ENCODE results near the gene MAPKAPK2.

Gene MAPKAPK2

DNA sequence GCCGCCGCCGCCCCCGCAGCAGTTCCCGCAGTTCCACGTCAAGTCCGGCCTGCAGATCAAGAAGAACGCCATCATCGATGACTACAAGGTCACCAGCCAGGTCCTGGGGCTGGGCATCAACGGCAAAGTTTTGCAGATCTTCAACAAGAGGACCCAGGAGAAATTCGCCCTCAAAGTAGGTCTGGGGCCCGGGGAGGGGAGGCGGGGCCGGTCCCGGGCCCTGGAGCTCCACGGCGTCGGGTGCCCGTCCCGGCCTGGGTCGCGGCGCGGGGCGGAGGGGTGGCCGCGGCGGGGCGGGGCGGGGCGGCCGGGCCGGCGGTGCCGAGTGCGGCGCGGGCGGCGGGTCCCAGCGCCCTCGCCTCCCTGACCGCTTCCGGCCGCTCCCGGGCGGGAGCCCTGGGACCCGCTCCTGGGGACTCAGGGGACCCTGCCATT is 646 bp downstream of the MAPKAPK2 start:
- peak; percentile 77 for DNase-seq

DNA sequence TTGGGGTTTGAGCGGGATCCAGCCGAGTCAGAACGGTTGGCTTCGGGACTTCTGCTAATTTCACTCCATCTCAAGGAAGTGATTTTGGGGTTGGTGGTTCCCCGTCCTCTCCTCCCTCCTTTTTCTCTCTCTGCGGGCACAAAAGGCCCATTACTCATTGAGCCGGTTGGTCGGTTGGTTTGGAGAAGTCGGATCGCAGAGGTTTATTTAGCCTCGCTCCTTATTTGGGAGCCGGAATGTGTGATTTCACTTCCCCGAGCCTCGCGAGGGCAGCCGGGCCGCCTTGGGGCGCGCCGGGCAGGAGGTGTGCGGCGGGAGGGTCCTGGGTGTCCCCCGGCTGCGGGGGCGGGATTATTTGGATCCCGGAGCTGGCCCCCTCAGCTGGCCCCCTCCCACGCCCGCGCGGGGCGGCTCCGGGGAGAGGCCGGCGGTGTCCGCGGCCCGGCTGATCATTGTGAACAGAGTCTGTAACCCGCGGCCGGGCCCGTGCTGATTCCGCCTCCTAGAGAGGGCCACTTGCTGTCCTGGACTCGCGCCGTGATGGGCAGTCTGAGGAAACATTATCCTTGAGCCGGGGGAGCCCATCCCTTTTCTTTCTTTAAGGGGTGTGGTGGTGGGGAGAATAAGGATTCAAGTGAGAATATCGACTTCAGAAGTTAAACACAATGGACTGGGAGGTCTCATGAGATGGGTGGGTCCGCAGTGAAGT is 1.2 kb downstream of the MAPKAPK2 start:
- peak; percentile 84 for DNase-seq

- no peak for DNase-seq
Observed at GRCh38 chr1:206686478-206687249, 2.0 kb downstream of the MAPKAPK2 start.

DNA sequence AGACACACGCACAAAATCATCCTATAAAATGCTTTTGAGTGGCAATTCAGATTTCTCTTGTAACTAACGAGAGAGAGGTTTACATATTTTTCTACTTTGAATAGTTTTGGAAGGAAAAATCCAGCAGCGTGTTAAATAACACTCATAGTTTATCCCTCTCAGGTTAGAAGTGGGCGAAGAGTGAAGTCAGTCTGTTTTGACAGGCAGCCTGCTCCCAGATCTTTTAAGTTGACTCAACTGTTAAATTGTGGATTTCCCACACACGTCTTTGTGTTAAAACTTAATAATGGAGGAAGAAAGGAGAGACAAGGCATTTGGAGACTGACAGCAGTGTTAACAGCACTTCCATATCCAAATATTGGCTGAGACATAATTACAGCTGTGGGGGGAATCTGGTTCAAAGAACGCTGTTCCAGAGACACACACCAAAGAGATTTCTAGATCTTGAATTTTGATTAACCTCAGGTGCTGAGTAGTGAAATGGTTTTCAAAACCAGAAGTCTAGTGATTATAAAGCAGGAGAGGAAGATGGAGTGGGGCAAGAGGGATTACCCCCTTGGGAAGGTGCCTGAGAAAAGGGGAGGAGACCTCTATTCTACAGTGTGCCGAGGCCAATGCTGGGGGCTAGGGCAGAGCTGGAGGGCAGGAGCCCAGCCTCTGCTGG is 2.7 kb downstream of the MAPKAPK2 start:
- DNase-seq, result no peak

DNA sequence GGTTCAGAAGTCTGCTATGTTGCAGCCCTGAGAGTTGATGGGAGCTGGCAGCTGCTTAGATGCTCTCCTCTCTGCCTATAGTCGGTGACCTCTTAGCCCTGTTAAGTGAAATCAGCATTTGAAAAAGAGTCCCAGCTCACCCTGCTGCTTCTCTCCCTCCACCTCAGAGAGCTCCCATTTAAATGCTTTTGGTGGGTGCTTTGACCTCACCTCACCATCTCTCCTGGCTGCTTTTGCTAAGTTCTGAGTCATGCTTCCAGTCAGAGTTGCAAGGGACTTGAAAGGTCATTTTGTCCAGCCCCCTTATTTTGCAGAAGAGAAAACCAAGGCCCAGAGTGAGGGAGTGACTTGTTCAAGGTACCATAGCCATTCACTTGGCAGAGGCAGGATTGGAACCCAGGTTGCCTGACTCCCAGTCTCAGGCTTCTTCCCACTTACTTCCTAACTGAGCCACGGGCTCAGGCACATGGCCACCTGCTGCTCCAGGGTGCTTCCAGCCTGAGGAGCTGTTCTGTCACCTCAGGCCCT is 3.3 kb downstream of the MAPKAPK2 start:
- DNase-seq, result no peak

- DNase-seq, result no peak
Observed at GRCh38 chr1:206690516-206690915, 5.8 kb downstream of the MAPKAPK2 start.

GRCh38 chr1:206691604-206692003 is 6.9 kb downstream of the MAPKAPK2 start:
- DNase-seq, result no peak

DNA sequence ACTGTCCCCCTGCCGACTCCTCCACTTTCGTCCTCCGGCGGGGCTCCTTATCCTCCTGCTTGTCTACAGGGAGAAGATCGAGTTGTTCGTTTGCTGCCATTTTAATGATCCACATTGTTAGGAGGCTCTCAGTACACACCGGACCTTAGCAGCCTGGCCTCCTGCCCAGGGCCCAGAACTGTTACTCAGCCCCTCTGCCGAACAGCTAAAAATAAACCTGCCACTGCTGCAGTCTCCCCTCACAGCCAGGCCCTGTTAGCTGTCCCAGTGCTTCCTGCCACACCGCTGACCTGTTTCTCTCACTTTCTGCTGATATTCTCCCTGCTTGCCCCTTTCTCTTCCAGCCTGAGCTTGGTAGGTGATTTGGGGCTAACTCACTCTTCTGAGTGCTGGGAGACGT is 8.3 kb downstream of the MAPKAPK2 start:
- DNase-seq, result no peak

GRCh38 chr1:206693592-206693991 is 8.9 kb downstream of the MAPKAPK2 start:
- no peak for DNase-seq

DNA sequence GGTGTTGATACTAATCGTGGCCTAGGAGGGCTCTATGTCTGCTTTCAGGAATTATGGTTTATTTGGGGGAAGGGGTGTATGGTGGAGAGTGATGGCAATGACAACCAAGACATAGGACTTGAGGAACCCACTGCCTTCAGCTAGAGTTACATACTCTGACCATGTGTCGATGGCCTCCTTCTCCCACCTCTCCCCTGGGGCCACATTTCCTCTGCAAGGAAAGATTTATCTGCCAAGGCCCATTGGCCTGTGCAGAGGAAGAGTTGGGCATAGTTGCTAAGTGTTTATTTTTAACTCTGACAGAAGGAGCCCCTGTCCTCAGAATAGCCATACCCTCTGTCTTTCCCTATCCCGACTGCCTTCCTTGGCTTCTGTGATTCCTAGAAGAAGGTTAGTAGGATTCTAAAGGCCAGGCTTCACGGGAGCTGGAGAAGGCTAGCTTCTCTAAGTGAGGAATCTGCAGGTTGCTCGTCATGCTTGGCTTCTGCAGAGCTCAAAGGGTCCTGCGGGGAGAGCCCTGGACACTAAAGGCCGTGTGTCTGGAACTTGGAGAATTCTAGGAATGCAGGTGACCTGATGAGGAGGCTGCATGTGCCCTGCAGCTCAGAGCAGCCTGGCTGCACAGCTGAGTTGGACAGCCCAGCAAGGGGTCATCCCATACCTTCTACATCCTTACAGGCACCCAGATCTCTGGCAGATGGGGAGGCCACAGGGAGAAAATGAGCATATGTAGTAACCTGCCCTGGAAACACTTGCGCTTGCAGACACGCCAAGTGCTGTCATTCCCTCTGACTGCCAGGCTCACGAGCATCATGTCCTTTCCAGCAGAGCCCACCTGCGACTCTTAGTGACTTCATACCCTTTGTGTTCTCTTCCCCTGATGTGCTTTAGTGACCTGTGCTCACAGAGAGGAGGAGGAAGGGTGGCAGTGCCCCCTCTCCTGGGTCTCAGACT is 9.7 kb downstream of the MAPKAPK2 start:
- peak; percentile 38 for DNase-seq

DNA sequence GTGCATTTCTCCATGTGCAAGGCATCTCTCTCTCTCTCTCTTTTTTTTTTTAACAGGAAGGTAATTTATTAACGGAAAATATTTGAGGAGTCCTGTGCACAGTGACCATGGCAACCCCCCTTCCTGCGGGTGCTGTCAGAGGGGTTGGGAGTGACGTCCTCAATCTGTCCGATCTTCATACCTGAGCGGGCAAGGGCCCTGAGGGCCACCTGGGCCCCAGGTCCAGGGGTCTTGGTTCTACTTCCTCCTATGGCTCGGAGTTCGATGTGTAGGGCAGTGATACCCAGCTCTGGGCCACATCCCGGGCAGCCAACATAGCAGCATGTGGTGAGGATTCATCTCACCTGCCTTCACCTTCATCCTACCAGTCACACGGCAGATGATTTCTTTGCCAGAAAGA is 11.0 kb downstream of the MAPKAPK2 start:
- DNase-seq, result no peak

GRCh38 chr1:206696812-206697585 is 12.3 kb downstream of the MAPKAPK2 start:
- DNase-seq, result no peak

DNA sequence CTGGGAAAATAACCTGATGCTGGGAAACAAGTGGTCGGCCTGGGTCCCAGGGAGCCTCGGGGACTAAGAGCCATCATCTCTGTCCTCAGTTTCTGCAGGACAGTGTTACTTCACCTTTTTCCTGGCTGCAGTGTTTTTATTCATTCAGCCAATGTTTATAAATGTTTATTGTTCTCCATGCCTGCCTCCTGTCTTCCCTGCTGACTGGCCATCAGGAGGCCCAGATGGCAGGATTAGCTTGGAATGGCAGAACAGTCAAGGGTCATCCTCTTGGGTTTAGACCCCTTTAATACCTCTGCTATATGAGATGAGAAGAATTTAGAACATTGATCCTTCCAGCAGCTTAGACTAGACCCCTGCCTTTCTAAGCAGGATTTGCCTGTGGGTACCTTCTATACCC is 13.3 kb downstream of the MAPKAPK2 start:
- no peak for DNase-seq

- no peak for DNase-seq
Observed at GRCh38 chr1:206699000-206699586, 14.4 kb downstream of the MAPKAPK2 start.

DNA sequence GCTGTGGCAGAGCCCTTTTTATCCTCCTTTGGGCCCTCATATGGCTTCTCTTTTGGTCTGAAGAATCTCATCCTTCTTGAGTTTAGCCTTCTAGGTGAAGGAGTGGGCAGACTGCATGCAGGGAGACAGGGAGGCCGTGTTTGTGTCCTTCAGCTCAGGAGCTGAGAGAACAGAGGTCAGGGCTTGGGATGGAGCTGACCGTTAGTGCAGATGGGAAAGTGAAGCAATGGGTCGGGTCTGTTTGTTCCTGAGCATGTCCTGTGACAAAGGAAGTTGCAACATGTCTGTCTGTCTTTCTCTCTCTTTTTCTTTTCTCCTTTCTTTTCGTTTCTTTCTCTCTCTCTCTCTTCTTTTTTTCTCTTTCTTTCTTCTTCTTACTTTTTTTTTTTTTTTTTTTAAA is 14.9 kb downstream of the MAPKAPK2 start:
- no peak for DNase-seq

DNA sequence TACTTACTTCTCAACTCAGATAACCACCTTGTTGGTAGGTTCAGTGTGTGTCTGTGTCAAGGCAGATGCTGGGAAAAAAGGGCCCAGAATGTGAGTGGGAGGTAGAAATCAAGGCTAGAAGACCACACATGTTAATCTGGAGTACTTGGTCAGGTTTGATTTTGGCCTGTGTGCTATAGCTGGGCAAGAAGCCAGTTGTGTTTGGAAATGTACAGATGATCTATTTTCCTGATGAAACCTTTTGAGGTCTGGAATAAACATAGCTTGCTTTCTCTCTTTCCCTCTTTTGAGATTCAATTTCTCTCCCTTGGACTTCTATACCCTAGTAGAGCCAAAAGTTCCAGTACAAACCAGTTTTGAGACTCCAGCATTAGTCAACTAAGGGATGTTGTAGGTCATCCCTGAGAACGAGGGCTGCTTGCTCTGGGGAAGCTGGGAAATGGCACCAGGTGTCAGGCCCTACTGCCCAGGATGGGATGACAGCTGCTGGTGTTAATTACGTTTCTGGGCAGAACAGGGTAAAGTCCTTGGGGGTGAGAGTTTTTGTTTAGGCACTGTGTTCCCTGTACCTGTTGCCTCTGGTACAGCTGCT is 15.8 kb downstream of the MAPKAPK2 start:
- no peak for DNase-seq

- DNase-seq, result peak; percentile 51
Observed at GRCh38 chr1:206702260-206702659, 17.6 kb downstream of the MAPKAPK2 start.

DNA sequence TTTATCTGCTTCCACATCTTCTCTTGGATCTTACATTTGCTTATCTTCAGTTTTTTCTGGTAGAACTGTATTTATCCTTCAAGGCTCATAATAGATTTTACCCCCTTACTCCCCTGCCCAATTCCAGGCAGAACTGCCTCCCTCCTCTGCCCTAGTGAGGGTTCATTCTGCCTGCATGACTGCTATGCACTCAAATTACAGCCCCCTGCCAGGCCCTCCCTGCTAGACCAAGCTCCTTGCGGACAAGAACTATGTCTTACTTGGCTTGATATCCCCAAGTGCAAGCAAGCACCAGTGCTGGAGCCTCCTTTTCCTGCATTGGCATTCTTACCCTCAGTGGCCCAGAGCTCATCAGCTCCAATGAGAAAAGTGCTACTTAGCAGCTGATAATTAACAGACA is 18.1 kb downstream of the MAPKAPK2 start:
- no peak for DNase-seq

DNA sequence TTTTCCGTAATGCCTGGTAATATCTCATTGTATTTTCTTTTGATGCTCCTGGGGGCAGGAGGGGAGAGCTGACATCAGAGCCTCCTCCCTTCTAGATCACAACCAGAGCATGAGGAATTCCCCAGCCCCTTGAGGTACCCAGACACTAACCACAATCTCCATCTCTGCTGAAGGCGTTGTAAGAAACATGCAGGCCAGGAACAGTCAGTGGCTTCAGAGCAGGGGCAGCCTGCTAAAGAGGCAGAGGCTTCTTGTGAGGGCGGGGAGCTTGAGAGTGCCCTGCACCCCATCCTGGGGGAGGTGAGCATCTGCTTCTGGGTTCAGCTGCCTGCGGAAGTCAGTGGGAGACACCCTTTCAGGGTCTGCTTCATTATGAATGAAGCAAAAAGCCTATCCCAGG is 19.0 kb downstream of the MAPKAPK2 start:
- peak; percentile 32 for DNase-seq

GRCh38 chr1:206704226-206704625 is 19.5 kb downstream of the MAPKAPK2 start:
- DNase-seq, result no peak

GRCh38 chr1:206705191-206705590 is 20.5 kb downstream of the MAPKAPK2 start:
- peak; percentile 85 for DNase-seq

Data from eye (tissue), 1 donor.